GM21526 (cell line): ENCODE measurements around the gene XXYLT1.
A peak's percentile ranks its signal among the peaks of the same experiment; 100 is the strongest.
"Not testable (repeated sequence)": the region's sequence is repeated elsewhere in the genome, so short reads cannot be mapped to it uniquely, and the experiment has no call there.

Experiments
- ATAC-seq: cut with Tn5 transposase; IDR thresholded peaks from one replicate; pipeline ENCODE4 v1.9.1; 2021; ENCODE audit warnings: moderate library complexity; ENCODE audit not compliant: unreplicated experiment, low FRiP score

The XXYLT1 gene, protein sequence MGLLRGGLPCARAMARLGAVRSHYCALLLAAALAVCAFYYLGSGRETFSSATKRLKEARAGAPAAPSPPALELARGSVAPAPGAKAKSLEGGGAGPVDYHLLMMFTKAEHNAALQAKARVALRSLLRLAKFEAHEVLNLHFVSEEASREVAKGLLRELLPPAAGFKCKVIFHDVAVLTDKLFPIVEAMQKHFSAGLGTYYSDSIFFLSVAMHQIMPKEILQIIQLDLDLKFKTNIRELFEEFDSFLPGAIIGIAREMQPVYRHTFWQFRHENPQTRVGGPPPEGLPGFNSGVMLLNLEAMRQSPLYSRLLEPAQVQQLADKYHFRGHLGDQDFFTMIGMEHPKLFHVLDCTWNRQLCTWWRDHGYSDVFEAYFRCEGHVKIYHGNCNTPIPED

GRCh38 chr3:195270817-195271409 is at the start of gene XXYLT1:
XXYLT1 (minus strand) TSS chr3:195271159; CDS start chr3:195271058, 101 bp downstream.
- peak; percentile 80 for ATAC-seq

- ATAC-seq = no peak
Measured at GRCh38 chr3:195319060-195319459, 48.1 kb upstream of the XXYLT1 start.

GRCh38 chr3:195312714-195313113 is 41.8 kb upstream of the XXYLT1 start:
- ATAC-seq = no peak

- no peak for ATAC-seq
Measured at GRCh38 chr3:195307711-195308110, 36.8 kb upstream of the XXYLT1 start.

DNA sequence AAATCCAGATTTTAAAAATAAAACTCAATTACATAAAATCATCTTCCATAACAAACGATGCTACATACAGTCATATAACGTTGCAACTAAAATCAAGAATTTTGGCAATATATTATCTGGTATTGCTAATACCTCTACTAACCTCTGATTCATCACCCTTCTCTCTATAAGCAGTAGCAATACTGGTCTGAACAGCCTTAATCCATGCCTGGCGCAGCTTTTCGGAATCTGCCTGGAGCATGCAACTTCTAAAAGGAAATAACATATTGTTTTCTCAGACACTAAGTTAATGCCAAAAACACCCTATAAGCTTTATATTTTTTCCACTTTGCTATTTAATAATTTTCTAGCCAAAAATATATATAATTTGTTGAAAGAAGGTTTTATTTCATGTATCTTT is 35.4 kb upstream of the XXYLT1 start:
- ATAC-seq = no peak

DNA sequence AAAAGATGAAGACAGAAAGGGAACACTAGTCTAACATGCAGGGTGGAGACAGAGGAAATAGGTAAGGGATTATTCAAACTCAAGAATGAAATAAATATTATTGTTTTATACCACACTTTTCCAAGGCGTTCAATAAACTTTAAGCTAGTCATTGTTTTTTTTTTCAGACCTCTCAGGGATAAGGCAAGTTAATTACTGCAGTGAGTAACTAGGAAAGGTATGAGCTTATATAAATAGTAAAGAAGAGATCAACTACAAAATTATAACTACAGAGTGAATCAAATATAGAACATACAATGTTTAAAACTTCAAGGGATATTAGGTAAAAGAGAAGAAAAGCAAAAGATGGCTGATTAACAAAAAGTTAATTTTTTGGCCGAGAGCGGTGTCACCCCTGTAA is 31.5 kb upstream of the XXYLT1 start:
- ATAC-seq = no peak

- ATAC-seq = no peak
Measured at GRCh38 chr3:195297446-195297845, 26.5 kb upstream of the XXYLT1 start.

GRCh38 chr3:195296662-195297061 is 25.7 kb upstream of the XXYLT1 start:
- ATAC-seq = no peak

- ATAC-seq = no peak
Measured at GRCh38 chr3:195291121-195291520, 20.2 kb upstream of the XXYLT1 start.

DNA sequence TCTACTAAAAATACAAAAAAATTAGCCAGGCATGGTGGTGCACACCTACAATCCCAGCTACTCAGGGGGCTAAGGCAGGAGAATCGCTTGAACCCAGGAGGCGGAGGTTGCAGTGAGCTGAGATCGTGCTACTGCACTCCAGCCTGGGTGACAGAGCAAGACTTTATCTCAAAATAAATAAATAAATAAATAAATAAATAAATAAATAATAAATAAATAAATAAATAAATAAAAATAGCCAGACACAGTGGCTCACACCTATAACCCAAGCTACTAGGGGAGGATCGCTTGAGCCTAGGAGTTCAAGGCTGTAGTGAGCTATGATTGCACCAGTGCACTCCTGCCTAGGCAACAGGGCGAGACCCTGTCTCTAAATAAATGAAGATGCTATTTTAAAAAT is 19.7 kb upstream of the XXYLT1 start:
- ATAC-seq = not testable (repeated sequence)

DNA sequence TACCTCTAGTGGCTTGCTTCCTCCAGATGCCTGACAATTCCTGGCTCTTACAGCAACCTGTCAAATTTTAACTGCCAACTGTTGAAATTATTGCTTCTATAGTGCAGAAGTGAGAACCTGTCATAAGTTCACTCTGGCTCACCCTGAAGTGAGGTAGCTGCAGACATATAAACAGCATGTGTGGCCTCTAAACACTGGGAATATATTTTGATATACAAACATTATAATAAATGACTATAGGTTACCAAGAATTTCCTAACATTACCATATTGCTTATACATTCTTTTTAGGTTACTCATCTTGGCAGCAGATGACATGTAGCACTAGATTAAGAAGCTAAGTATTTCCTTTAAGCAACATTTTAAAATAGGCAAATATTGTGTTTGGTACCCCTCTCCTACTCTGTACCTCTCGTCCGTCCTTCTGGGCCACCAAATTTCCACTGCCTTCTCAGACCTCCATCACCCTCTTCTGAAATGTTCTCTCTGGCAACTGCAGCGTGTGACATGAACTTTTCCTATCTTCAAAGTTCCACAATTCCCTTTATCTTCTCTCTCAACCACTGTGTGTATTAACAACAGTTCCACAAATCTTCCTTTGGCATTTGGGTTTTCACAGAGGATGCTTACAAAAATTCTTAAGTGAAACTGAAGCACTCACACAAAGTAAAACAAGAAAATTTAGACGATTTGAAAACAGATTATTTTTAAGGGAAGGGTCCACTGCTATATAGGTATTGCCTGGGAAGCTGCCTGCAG is 15.3 kb upstream of the XXYLT1 start:
- no peak for ATAC-seq

GRCh38 chr3:195285372-195285771 is 14.4 kb upstream of the XXYLT1 start:
- ATAC-seq = no peak

- ATAC-seq = no peak
Measured at GRCh38 chr3:195284842-195285241, 13.9 kb upstream of the XXYLT1 start.

GRCh38 chr3:195282961-195283360 is 12.0 kb upstream of the XXYLT1 start:
- ATAC-seq = no peak

- ATAC-seq = no peak
Measured at GRCh38 chr3:195274259-195274966, 3.5 kb upstream of the XXYLT1 start.

DNA sequence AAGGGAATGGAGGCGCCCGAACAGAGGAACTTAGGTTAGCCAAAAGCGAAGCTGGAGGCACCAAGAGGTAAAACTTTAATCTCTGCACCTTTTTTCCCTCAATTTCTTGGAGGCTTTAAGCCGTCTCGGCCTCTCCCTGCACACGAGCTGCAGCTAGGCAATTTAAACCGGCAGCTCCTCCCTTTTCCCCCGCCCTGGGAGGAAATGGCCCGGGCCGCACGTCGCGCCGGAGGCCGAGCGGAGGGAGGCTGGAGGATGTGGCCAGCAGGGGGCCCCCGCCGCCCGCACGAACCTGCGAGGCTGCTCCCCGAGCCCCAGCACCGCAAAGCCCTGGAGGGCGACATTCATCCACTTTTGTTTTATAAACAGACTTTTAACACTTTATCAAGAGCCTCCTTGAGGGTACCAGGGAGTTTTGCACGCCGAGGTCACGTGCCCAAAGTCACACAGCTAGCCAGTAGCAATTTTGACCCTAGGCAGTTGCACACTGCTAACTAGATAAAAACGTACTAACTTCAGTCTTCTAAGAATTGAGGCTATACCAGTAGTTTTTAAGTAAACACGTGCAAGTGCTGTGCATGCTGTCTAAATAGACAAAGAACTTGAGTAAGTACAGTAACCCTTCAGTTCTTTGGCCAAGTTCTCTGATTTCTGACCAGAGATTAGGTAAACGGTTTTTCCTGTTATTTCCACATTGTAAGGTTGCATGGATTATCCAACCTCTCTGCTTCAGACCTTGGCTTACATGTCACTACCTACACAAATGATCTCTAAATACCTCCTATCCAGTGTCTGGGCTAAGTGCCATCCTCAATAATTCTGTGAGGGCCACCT is 668 bp upstream of the XXYLT1 start:
- peak; percentile 76 for ATAC-seq

GRCh38 chr3:195270079-195270816 is 711 bp downstream of the XXYLT1 start:
- ATAC-seq = peak; percentile 11

DNA sequence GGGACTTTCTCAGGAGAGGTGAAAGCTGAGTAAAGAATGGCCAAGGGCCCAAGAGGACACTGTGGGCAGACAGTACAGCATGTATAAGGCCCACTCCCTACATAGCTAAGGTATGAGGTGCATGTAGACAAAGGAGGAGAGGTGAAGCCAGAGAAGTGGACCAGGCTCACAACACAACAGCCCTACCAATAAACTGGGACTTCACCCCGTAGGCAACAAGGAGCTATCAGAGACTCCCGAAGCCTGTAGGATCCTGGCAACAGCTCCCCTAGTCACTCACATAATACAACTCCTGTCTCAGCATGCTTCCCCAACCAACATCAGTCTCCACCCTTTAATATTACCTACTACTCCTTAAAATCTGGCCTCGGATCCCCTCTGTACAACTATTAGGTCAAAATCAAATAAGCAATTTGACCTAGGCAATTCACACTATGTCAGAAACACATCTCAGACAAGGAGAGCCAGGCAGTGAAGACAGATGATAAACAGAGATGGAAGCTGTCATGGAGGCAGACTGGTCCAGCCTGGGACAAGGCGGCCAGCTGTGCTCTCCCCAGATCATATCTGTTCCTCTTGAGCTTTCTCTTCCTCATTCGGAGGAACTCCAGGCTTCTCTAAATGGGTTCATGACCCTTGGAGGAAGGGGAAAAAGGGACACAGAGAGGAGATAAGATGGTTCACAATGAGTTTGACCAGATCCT is 1.4 kb downstream of the XXYLT1 start:
- ATAC-seq = no peak
